GM12878 (cell line): Measurements from ENCODE around the gene ADGRG1. TPM values are rescaled to one million over a fixed set of nuclear protein-coding genes. Genes with fewer than 3 reads are reported as not detected.

ENCODE experiments used
- ATAC-seq: fragments of 200-7000 bp; cut with Tn5 transposase; 3 replicates; pipeline ENCODE4 v1.9.1; 2020; ENCODE audit warnings: mild to moderate bottlenecking, moderate library complexity
- BruUV-seq: library from RNA; stranded (reverse); fragments of 400-500 nt; replicated peaks from 2 replicates; lab custom pipeline; 2021; lab: Mats Ljungman, UMichigan
- CTCF ChIA-PET: fragments of 300-600 bp; sonication (Branson Sonifier 250); formaldehyde crosslinking; extraction: SDS; loops from one replicate; lab custom pipeline; 2021; ENCODE audit warnings: inconsistent platforms; lab: Yijun Ruan, JAX
- POLR2A ChIA-PET: fragments of 350-600 bp; formaldehyde crosslinking; extraction: SDS; loops from one replicate; lab custom pipeline; 2021; ENCODE audit warnings: inconsistent platforms; lab: Charles Lee
- RAD21 ChIA-PET: fragments of 300-600 bp; sonication (Branson Sonifier 250); formaldehyde crosslinking; loops from one replicate; lab custom pipeline; 2023; ENCODE audit warnings: antibody characterized with exemption; ENCODE audit not compliant: unreplicated experiment; lab: Charles Lee
- SMC1A ChIA-PET: fragments of 300-600 bp; sonication (Branson Sonifier 250); formaldehyde crosslinking; loops from one replicate; lab custom pipeline; 2023; ENCODE audit not compliant: unreplicated experiment, uncharacterized antibody; lab: Charles Lee
- DNase-seq: peaks from one replicate; pipeline ENCODE4 v3.0.0-alpha.2; 2011; ENCODE audit warnings: low read depth, low spot score
- FAIRE-seq: peaks from 3 replicates; lab custom pipeline; 2011; peaks lifted over from hg19 to GRCh38; lab: Jason Lieb, UNC
- H2AFZ ChIP-seq: 2 replicates; pipeline ENCODE4 v1.6.0; 2011; ENCODE audit warnings: low read depth, low read length, control low read depth; ENCODE audit not compliant: control insufficient read depth
- H3K27ac ChIP-seq: 2 replicates; pipeline ENCODE4 v1.5.1; 2011; ENCODE audit warnings: control low read depth; ENCODE audit not compliant: control insufficient read depth, insufficient read depth
- H3K27me3 ChIP-seq, 2 experiments: replicated peaks in 1 of 2; 2 replicates each; pipeline versions ENCODE4 v1.6.0 to v1.6.1; 2011; ENCODE audit warnings: low read length in 1 of 2; ENCODE audit not compliant: control insufficient read depth in 2 of 2, insufficient read depth in 2 of 2
- H3K36me3 ChIP-seq, 2 experiments: 2 replicates each; pipeline ENCODE4 v1.5.1; 2011; ENCODE audit warnings: low read length in 1 of 2; ENCODE audit not compliant: control insufficient read depth in 2 of 2, insufficient read depth in 2 of 2
- H3K4me1 ChIP-seq: 2 replicates; pipeline ENCODE4 v1.6.1; 2011; ENCODE audit warnings: mild to moderate bottlenecking, low read length, moderate library complexity, mixed read lengths; ENCODE audit not compliant: control insufficient read depth, insufficient read depth
- H3K4me2 ChIP-seq: 2 replicates; pipeline ENCODE4 v1.6.0; 2011; ENCODE audit warnings: control low read depth; ENCODE audit not compliant: control insufficient read depth, insufficient read depth
- H3K4me3 ChIP-seq: fragments of 200-600 bp; sonication (generic); 2 replicates; pipeline ENCODE4 v1.5.1; 2016
- H3K79me2 ChIP-seq: 2 replicates; pipeline ENCODE4 v1.6.0; 2011; ENCODE audit warnings: low read length; ENCODE audit not compliant: control insufficient read depth, insufficient read depth
- H3K9ac ChIP-seq: 2 replicates; pipeline ENCODE4 v1.8.0; 2011; ENCODE audit warnings: low read length, control low read depth, mixed read lengths; ENCODE audit not compliant: control insufficient read depth, insufficient read depth
- H3K9me3 ChIP-seq: replicated peaks from 3 replicates; pipeline ENCODE4 v1.5.1; 2011; ENCODE audit warnings: mild to moderate bottlenecking, low read length; ENCODE audit not compliant: control insufficient read depth, insufficient read depth
- H4K20me1 ChIP-seq: 2 replicates; pipeline ENCODE4 v1.6.0; 2011; ENCODE audit not compliant: control insufficient read depth, insufficient read depth
- ASH2L ChIP-seq: fragments of 300-600, 200-600 bp; sonication (generic); IDR thresholded peaks from 2 replicates; pipeline ENCODE4 v1.6.1; 2017; ENCODE audit warnings: low read depth, mild to moderate bottlenecking, borderline replicate concordance
- ATF7 ChIP-seq: fragments of 450-650 bp; IDR thresholded peaks from 2 replicates; pipeline ENCODE4 v1.6.1; 2016; ENCODE audit warnings: low read depth, mild to moderate bottlenecking
- CEBPZ ChIP-seq: fragments of 150-350 bp; IDR thresholded peaks from 2 replicates; pipeline ENCODE4 v1.6.1; 2016; ENCODE audit warnings: low read depth, low read length
- ETV6 ChIP-seq, 2 experiments: fragments of 450-650 bp in 1 of 2; IDR thresholded peaks in 1 of 2; conservative IDR thresholded peaks in 1 of 2; 2 replicates each; pipeline ENCODE4 v1.6.1; 2014; ENCODE audit warnings: antibody characterized with exemption in 1 of 2, borderline replicate concordance in 1 of 2, low read depth in 1 of 2, mild to moderate bottlenecking in 1 of 2, moderate library complexity in 1 of 2
- FOXM1 ChIP-seq: IDR thresholded peaks from 2 replicates; pipeline ENCODE4 v1.6.1; 2012; ENCODE audit warnings: low read depth, mild to moderate bottlenecking, inconsistent platforms, low read length, moderate library complexity
- HDAC2 ChIP-seq: fragments of 200-600 bp; sonication (generic); IDR thresholded peaks from 2 replicates; pipeline ENCODE4 v1.6.1; 2017
- LARP7 ChIP-seq: fragments of 450-650 bp; IDR thresholded peaks from 2 replicates; pipeline ENCODE4 v1.6.1; 2017; ENCODE audit warnings: mild to moderate bottlenecking
- MTA2 ChIP-seq: fragments of 450-650 bp; IDR thresholded peaks from 2 replicates; pipeline ENCODE4 v1.6.1; 2016; ENCODE audit warnings: low read depth, mild to moderate bottlenecking, moderate library complexity
- RB1 ChIP-seq: fragments of 450-650 bp; formaldehyde crosslinking; IDR thresholded peaks from 2 replicates; pipeline ENCODE4 v1.6.1; 2017; ENCODE audit warnings: mild to moderate bottlenecking, borderline replicate concordance
- TBL1XR1 ChIP-seq: IDR thresholded peaks from 2 replicates; pipeline ENCODE4 v1.6.1; 2012; ENCODE audit warnings: low read depth, low read length, improper control_type of control experiment
- TCF12 ChIP-seq: IDR thresholded peaks from 2 replicates; pipeline ENCODE4 v1.6.1; 2011; ENCODE audit warnings: low read depth, mild to moderate bottlenecking, low read length
- USF2 ChIP-seq: IDR thresholded peaks from 2 replicates; pipeline ENCODE4 v1.6.1; 2011; ENCODE audit warnings: low read depth, low read length, improper control_type of control experiment, borderline replicate concordance
- ZNF217 ChIP-seq: fragments of 450-650 bp; IDR thresholded peaks from 2 replicates; pipeline ENCODE4 v1.6.1; 2017; ENCODE audit warnings: antibody characterized with exemption, mild to moderate bottlenecking
- ZNF274 ChIP-seq: IDR thresholded peaks from one replicate; pipeline ENCODE4 v1.8.0; 2011; ENCODE audit not compliant: insufficient read length, insufficient read depth
- ZZZ3 ChIP-seq: IDR thresholded peaks from 2 replicates; pipeline ENCODE4 v1.6.1; 2011; ENCODE audit warnings: low read depth; ENCODE audit not compliant: control insufficient read depth, insufficient read length
- WGBS: methylation state at CpG from one replicate; pipeline ENCODE4 v1.1.6; 2016; ENCODE audit warnings: low lambda C conversion rate; ENCODE audit not compliant: insufficient replicate concordance, insufficient coverage; ENCODE audit errors: missing lambda C conversion rate; 5-methylcytosine and 5-hydroxymethylcytosine counted together
- in situ Hi-C: fragments of 300-500 bp; cut with MboI; formaldehyde crosslinking; loops from 9 replicates; pipeline ENCODE4 v1.14.3; 2018; ENCODE audit warnings: mixed read lengths
- intact Hi-C: fragments of 100-400 bp; cut with micrococcal nuclease; formaldehyde crosslinking; loops from one replicate; pipeline ENCODE4 v1.14.2; 2022; ENCODE audit not compliant: unreplicated experiment
- polyA plus RNA-seq, 11 experiments: library from polyadenylated mRNA; depleted of rRNA in 4 of 11; unstranded in 6 of 11; stranded (reverse) in 5 of 11; fragments of >200 nt; fragmentation: Nextera tagmentation in 4 of 11; fragmentation: Illumina TruSeq in 1 of 11; extraction: Ambion mirVana in 4 of 11; extraction: Trizol in 1 of 11; gene quantifications; 1 replicate in 1 of 11; 2 replicates in 10 of 11; pipeline versions ENCODE4 v1.2.1 to v1.2.3, GENCODE V29; 2011 to 2016; ENCODE audit warnings: inconsistent platforms in 2 of 11, missing spikeins in 2 of 11, low read depth in 1 of 11
- total RNA-seq, 4 experiments: library from RNA; depleted of rRNA in 3 of 4; stranded (reverse); fragments of >200 nt in 3 of 4; fragmentation: Illumina TruSeq in 1 of 4; extraction: Trizol in 1 of 4; gene quantifications; 2 replicates each; pipeline versions ENCODE4 v1.2.1 to v1.2.3, GENCODE V29; 2013 to 2021
- TF ChIP-seq, protein P1 (sequence below): IDR thresholded peaks from 2 replicates; pipeline ENCODE4 v1.6.1; 2011; ENCODE audit warnings: low read depth, mild to moderate bottlenecking, low read length, moderate library complexity, borderline replicate concordance; ENCODE audit errors: extremely low read depth
- TF ChIP-seq, protein P2 (sequence below): fragments of 450-650 bp; IDR thresholded peaks from 2 replicates; pipeline ENCODE4 v1.6.1; 2016; ENCODE audit warnings: mild to moderate bottlenecking

ADGRG1 gene
- total and polyA plus RNA-seq, 10 of the 15 experiments (the other 5 are each of a cell fraction or from before 2014, with no cell fraction given), result 0.07 to 2.0 (median 0.75) TPM

DNA sequence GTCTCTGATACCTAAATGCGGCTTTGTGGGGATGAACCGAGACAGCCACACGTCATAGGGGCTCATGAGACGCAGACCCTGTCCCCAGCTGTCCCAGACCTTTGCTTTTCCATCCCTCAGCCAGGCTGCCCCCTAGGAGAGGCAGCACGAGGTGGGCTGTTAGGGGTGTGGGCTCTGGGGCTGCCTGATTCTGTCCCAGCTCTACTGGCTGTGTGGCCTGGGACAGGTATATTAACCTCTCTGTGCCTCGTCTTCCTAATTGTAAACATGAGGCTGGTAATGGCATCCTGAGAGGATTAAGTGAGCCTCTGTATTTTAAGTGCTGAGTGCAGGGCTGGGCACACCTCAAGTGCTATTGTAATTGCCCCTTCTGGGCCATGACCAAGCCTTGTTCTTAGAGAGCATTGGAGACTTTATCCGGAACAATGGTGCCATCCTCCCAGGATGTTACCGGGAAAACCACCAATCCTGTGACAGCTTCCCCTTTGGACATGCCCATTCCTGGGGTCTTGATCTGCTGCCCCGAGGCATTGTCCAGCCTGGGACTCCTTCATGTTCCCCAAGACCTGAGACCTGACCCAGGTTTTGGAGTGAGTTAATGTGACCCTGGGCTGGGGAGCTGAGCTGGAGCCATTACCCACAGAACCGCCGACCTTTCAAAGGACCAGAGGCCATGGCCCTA lies 5.1 kb downstream of the ADGRG1 start (continued):
- TF ChIP-seq FOXM1 (no peak), ZNF274 (no peak), LARP7 (no peak), ATF7 (no peak), RB1 (no peak)

DNA sequence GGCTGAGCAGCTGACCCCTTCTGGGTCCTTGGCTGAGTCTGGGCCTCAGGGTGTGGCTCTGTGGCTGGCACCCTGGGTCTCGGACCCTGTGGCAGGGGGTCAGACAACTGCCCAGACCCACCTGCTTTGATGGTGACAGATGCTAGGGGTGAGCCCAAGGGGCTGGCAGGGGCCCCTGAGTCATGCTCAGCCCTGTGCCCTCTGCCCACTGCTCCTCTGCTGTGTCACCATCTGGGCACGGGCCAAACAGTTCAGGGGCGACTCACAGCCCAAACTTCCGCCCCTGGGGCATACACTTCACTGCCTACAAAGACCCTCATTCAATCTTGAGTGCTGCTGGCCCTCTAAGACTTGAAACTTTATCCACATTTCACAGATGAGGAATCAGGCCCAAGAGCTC lies 5.7 kb downstream of the ADGRG1 start:
- Histone ChIP-seq H4K20me1 (no peaks in the 10 kb centered on the region), H3K79me2 (no peaks in the 10 kb centered on the region), H3K4me3 (no peak overlapping the region), H3K4me2 (no peak overlapping the region), H3K27ac (no peak overlapping the region), H2AFZ (no peak overlapping the region), H3K9me3 (no peaks in the 10 kb centered on the region), H3K9ac (no peak overlapping the region), H3K36me3 (no peaks in the 10 kb centered on the region), H3K4me1 (no peaks in the 10 kb centered on the region), H3K27me3 (peaks cover 0 to 2% of the 10 kb centered on the region in 2 experiments; a peak in 3 of 4 replicates)
- intact Hi-C loops, result no loop called here
- no TSS peak for BruUV-seq
- ATAC-seq, result no peak
- in situ Hi-C loops, result no loop called here
- SMC1A ChIA-PET, result interaction anchor here (1.6 kb wide), 1 partner anchor 33 kb away, joined by 4 read pairs; no protein-coding TSS in a partner anchor
- no peak for FAIRE-seq
- CTCF ChIA-PET, result interaction anchor here (1.0 to 1.2 kb wide), 2 partner anchors 11 to 23 kb away, joined by 3 read pairs; no protein-coding TSS in a partner anchor
- 0% methylated on average over 4 of the region's 4 CpGs for WGBS
- DNase-seq, result no peak
- RAD21 ChIA-PET, result no interaction called here
- POLR2A ChIA-PET, result no interaction called here
- TF ChIP-seq MTA2 (no peak), TBL1XR1 (no peak), HDAC2 (no peak), CEBPZ (no peak), TCF12 (no peak), ASH2L (no peak), ZZZ3 (no peak), ZNF217 (no peak), USF2 (no peak), ETV6 (conservative IDR thresholded peaks at IDR 0.05 in 1 of 2, IDR thresholded peaks at IDR 0.05 in 1 of 2; ENCODE audit: borderline replicate concordance in 1 of 2, low read depth in 1 of 2) (no peak)
- TF ChIP-seq, protein P1, sequence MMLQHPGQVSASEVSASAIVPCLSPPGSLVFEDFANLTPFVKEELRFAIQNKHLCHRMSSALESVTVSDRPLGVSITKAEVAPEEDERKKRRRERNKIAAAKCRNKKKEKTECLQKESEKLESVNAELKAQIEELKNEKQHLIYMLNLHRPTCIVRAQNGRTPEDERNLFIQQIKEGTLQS, result no peak
- TF ChIP-seq, protein P2, sequence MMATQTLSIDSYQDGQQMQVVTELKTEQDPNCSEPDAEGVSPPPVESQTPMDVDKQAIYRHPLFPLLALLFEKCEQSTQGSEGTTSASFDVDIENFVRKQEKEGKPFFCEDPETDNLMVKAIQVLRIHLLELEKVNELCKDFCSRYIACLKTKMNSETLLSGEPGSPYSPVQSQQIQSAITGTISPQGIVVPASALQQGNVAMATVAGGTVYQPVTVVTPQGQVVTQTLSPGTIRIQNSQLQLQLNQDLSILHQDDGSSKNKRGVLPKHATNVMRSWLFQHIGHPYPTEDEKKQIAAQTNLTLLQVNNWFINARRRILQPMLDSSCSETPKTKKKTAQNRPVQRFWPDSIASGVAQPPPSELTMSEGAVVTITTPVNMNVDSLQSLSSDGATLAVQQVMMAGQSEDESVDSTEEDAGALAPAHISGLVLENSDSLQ, result no peak
